Prostate gland (tissue), 2 donors: ENCODE measurements around the gene FBXO47.

ENCODE experiments used
- CTCF ChIP-seq, 4 experiments: fragments of 200-600 bp in 2 of 4; fragments of 450-650 bp in 2 of 4; sonication (generic) in 2 of 4; IDR thresholded peaks; 1 replicate in 3 of 4; 2 replicates in 1 of 4; pipeline ENCODE4 v1.5.1; 2016 to 2019; ENCODE audit warnings: antibody characterized with exemption in 4 of 4, mild to moderate bottlenecking in 2 of 4, moderate library complexity in 2 of 4
- POLR2A ChIP-seq: fragments of 450-650 bp; IDR thresholded peaks from one replicate; pipeline ENCODE4 v1.6.1; 2016; ENCODE audit warnings: antibody characterized with exemption, mild to moderate bottlenecking
- POLR2AphosphoS5 ChIP-seq: sonication (generic); formaldehyde crosslinking; IDR thresholded peaks from one replicate; pipeline ENCODE4 v1.6.1; 2017; ENCODE audit warnings: antibody characterized with exemption

DNA sequence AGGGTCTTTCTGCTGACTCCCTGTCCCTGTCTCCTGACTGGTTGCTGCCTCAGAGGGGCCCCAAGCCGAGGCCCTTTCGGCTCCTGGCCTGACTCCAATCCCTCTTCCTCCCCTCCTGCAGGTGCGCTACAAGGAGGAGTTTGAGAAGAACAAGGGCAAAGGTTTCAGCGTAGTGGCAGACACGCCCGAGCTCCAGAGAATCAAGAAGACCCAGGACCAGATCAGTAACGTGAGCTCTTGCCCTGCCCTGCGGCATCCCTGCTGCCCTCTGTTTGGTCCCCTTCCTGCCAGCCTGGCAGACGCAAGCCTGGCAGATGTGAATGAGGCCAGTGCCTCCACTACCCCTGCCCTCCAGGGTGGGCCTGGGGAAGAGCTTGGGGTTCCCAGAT lies 68.9 kb downstream of the FBXO47 start:
- no peak for TF ChIP-seq CTCF (IDR thresholded peaks at IDR 0.05)
- no peak for TF ChIP-seq POLR2AphosphoS5
- no peak for TF ChIP-seq POLR2A
